Parathyroid adenoma (tissue), 2 donors: ENCODE results near the gene RPL29.
"Not testable (repeated sequence)": the region's sequence is repeated elsewhere in the genome, so short reads cannot be mapped to it uniquely, and the experiment has no call there.

Experiments
- H2AFZ ChIP-seq: fragments of 300-600 bp; sonication (generic); one replicate; pipeline ENCODE4 v1.7.0; 2017; ENCODE audit warnings: antibody characterized with exemption, mild to moderate bottlenecking
- H3K27ac ChIP-seq: fragments of 300-600 bp; sonication (generic); one replicate; pipeline ENCODE4 v1.7.0; 2017
- H3K27me3 ChIP-seq: fragments of 300-600 bp; sonication (generic); one replicate; pipeline ENCODE4 v1.7.0; 2017; ENCODE audit warnings: low read length; ENCODE audit not compliant: control insufficient read depth, insufficient read depth
- H3K36me3 ChIP-seq: fragments of 300-600 bp; sonication (generic); one replicate; pipeline ENCODE4 v1.7.0; 2017; ENCODE audit warnings: low read length; ENCODE audit not compliant: control insufficient read depth, insufficient read depth
- H3K4me1 ChIP-seq: fragments of 300-600 bp; sonication (generic); one replicate; pipeline ENCODE4 v1.7.0; 2017; ENCODE audit warnings: control low read depth
- H3K4me2 ChIP-seq: fragments of 300-600 bp; sonication (generic); one replicate; pipeline ENCODE4 v1.7.0; 2017; ENCODE audit warnings: low read length
- H3K4me3 ChIP-seq: fragments of 300-600 bp; sonication (generic); one replicate; pipeline ENCODE4 v1.7.0; 2017; ENCODE audit warnings: low read depth, low read length
- H3K79me2 ChIP-seq: fragments of 300-600 bp; sonication (generic); one replicate; pipeline ENCODE4 v1.7.0; 2017; ENCODE audit warnings: control low read depth
- H3K9ac ChIP-seq: fragments of 300-600 bp; sonication (generic); one replicate; pipeline ENCODE4 v1.7.0; 2017; ENCODE audit warnings: mild to moderate bottlenecking
- H3K9me3 ChIP-seq: fragments of 300-600 bp; sonication (generic); one replicate; pipeline ENCODE4 v1.7.0; 2017; ENCODE audit warnings: low read length; ENCODE audit not compliant: control insufficient read depth
- CTCF ChIP-seq: fragments of 300-600 bp; sonication (generic); IDR thresholded peaks from one replicate; pipeline ENCODE4 v1.7.0; 2017; ENCODE audit warnings: antibody characterized with exemption, mild to moderate bottlenecking
- donor health status: primary hyperparathyroidism.

Gene RPL29

GRCh38 chr3:51995346-51996163 is at the start of gene RPL29:
RPL29 (minus strand) TSS chr3:51995895; CDS start chr3:51995461, 434 bp downstream.
- Histone ChIP-seq H3K27me3 (no peaks in the 10 kb centered on the region), H2AFZ (peak within 1 kb of the TSS; percentile 76), H3K9ac (no peak within 1 kb of the TSS), H3K27ac (peak within 1 kb of the TSS; percentile 73), H3K4me3 (peak within 1 kb of the TSS; percentile 88), H3K9me3 (no peaks in the 10 kb centered on the region), H3K4me1 (peaks cover 10% of the 10 kb centered on the region), H3K36me3 (no peaks in the 10 kb centered on the region), H3K4me2 (peak within 1 kb of the TSS; percentile 95), H3K79me2 (peaks cover 5% of the 10 kb centered on the region)
- peak; percentile 34 for TF ChIP-seq CTCF

GRCh38 chr3:52044869-52045619 is 49.3 kb upstream of the RPL29 start:
- Histone ChIP-seq H3K27me3 (no peaks in the 10 kb centered on the region), H3K9me3 (no peaks in the 10 kb centered on the region), H3K4me3 (no peak overlapping the region), H3K27ac (no peak overlapping the region), H3K79me2 (no peaks in the 10 kb centered on the region), H3K4me1 (no peaks in the 10 kb centered on the region), H3K4me2 (no peak overlapping the region), H2AFZ (no peak overlapping the region), H3K36me3 (no peaks in the 10 kb centered on the region), H3K9ac (no peak overlapping the region)
- TF ChIP-seq CTCF = no peak

- H3K36me3 ChIP-seq = no peaks in the 10 kb centered on the region
- no peak overlapping the region for H2AFZ ChIP-seq
- no peaks in the 10 kb centered on the region for H3K9me3 ChIP-seq
- no peak overlapping the region for H3K4me3 ChIP-seq
- no peaks in the 10 kb centered on the region for H3K79me2 ChIP-seq
- H3K9ac ChIP-seq = no peak overlapping the region
- H3K27me3 ChIP-seq = no peaks in the 10 kb centered on the region
- no peak overlapping the region for H3K4me2 ChIP-seq
- no peak for TF ChIP-seq CTCF
- no peak overlapping the region for H3K27ac ChIP-seq
- H3K4me1 ChIP-seq = no peaks in the 10 kb centered on the region
Measured at GRCh38 chr3:52043750-52044149, 48.1 kb upstream of the RPL29 start.

- not testable (repeated sequence) for H3K79me2 ChIP-seq, H3K9me3 ChIP-seq, H3K36me3 ChIP-seq, H3K27me3 ChIP-seq, H3K4me3 ChIP-seq, H3K27ac ChIP-seq, H3K4me1 ChIP-seq, H2AFZ ChIP-seq, H3K4me2 ChIP-seq, H3K9ac ChIP-seq
Measured at GRCh38 chr3:52043039-52043438, 47.3 kb upstream of the RPL29 start.

GRCh38 chr3:52041118-52041731 is 45.5 kb upstream of the RPL29 start:
- no peak overlapping the region for H3K4me2 ChIP-seq

More at GRCh38 chr3:52041118-52041731, 45.5 kb upstream of the RPL29 start:
- H3K79me2 ChIP-seq = no peaks in the 10 kb centered on the region
- H3K27ac ChIP-seq = no peak overlapping the region
- H3K9me3 ChIP-seq = no peaks in the 10 kb centered on the region
- H3K4me1 ChIP-seq = no peaks in the 10 kb centered on the region
- no peak for TF ChIP-seq CTCF
- H3K9ac ChIP-seq = no peak overlapping the region
- H3K36me3 ChIP-seq = no peaks in the 10 kb centered on the region
- H2AFZ ChIP-seq = no peak overlapping the region
- H3K27me3 ChIP-seq = no peaks in the 10 kb centered on the region
- no peak overlapping the region for H3K4me3 ChIP-seq
